ENCODE data around the gene HSD17B14.
"Not testable (repeated sequence)": the region's sequence is repeated elsewhere in the genome, so short reads cannot be mapped to it uniquely, and the experiment has no call there.

The HSD17B14 gene

DNA sequence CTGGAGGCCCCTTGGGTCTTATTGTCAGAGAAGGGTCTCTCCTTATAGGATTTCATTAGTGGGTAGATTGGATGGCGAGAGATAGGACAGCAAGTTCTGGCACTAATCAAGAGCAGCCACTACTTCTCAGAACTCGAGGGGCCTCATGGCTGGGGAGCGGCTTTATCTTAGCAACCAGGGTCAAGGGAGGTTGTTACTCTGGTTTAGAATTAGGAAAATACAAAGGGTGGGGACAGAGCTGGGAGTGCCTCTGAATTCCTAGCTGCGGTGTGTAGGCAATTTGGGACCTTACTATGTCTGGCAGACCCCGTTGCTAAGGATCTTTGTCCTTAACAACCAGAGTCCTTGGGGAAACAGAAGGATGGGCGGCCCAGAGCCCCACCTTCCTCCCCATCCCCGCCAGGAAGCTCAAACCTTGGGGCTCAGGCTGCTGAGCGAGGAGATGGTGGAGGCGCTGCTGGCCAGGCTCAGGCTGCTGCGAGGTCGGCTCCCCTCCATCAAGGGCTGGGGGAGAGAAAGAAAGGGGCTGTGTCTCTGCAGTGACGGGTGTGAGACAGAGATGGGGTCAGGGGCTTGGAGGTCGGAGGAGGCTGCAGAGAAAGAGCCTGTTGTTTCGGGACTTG lies 30.9 kb upstream of the HSD17B14 start:
- DNase-seq = no peak

DNA sequence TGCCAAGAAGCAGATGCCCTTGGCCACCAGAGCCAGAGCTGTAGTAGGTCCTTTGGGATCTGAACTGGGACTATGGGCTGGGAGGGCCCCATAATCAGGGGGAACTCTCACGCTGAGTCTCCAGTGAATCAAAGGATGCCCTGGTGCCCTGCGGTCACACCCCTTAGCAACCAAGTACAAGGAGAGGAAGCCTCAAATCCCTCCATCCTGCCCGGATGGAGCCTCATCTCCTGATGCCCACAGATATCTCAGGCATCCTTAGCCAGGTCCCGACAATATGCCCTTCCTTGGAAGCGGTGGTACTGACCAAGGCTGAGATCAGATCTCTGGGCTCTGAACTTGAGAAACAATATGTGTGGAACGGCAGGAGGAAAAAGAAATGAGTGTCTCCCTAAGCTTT lies 30.4 kb upstream of the HSD17B14 start:
- no peak for DNase-seq

GRCh38 chr19:48862827-48863226 lies 26.5 kb upstream of the HSD17B14 start:
- no peak for DNase-seq

DNA sequence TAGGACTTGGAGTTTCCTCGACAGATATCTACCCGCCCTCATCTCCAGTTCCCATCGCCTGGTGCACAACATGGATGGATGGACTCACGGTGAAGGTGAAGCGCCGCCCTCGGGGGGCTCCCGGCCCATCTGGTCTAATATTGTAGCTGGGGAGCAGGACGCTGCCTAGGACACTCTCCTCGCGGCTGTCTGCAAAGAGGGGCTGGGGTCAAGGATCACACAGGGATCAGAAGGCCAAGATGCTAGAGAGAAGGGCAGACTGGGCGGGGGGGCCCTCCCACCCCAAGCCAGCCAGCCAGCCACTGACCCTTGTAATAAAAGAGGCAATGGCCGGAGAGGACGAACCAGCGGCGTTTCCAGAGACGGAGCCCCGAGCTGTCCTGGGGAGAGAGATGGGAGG lies 25.0 kb upstream of the HSD17B14 start:
- no peak for DNase-seq

DNA sequence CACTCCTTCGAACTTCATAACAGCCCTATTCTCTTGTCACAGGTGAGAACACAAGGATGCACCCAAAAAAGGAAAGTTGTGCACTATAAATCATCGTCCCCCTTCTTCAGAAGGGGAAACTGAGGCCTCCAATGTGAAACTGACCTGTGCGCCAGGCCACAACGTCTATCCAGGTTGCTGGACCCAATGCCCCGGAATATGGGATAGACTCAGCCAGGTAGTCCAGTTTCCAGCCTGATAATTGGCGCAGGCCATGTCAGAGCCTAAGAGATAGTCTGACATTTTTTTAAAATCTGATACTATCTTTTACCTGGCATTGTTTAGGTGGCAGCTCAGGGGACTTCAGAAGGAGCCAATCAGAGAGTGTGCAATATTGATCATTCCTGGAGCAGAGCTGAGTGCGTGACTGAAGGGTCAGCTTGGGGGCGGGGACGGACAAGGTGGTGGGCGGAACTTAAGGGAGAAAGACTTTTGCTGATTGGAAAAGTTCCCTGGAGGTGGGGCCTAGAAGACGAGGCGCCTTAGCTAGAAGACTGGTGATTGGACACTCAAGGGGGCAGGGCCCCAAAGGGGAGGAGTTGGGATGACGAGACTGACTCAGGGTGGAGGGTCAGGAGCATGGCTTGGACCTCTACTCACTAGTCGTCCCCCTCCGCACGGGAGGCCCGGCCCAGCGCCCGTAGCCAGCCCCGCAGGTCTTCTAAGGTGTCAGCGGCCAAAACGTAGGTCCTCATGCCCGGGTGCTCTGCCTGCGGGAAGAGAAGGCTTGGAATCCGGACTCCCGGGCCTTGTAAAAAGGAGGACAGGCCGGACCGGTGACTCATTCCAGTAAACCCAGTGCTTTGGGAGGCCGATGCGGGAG lies 23.7 kb upstream of the HSD17B14 start:
- no peak for DNase-seq

- DNase-seq = no peak
Measured at GRCh38 chr19:48858984-48859710, 22.9 kb upstream of the HSD17B14 start.

DNA sequence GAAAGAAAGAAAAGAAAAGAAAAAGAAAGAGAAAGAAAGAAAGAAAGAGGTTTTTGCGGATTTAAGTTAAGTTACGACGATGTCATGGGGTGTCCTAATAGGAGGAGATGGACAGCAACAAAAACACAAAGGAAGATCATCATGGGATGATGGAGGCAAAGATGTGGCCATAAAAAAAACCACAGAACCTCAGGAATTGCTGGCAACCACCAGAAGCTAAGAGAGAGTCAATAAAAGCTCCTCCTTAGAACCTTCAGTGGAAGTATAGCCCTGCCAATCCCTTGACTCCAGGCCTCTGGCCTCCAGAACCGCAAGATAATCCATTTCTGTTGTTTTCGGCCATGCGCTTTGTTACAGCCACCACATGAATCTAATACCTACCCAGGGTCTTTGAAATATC lies 20.6 kb upstream of the HSD17B14 start:
- no peak for DNase-seq

DNA sequence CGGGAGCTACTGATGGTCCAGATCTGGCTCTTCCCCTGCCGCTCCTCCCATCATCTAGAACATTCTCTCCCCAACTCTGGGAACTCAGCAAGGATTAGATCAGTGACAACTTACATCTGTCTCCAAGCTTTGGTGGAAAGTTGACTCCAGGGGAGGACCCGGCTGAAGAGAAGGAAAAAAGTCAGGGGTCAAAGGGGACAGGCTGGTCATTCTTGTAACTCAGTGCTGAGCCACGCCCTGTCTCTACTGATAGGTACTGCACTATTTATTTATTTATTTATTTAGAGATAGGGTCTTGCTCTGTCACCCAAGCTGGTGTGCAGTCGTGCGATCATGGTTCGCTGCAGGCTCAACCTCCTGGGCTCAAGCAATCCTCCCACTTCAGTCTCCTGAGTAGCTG lies 17.8 kb upstream of the HSD17B14 start:
- DNase-seq = no peak

- no peak for DNase-seq
Measured at GRCh38 chr19:48853483-48853882, 17.2 kb upstream of the HSD17B14 start.

DNA sequence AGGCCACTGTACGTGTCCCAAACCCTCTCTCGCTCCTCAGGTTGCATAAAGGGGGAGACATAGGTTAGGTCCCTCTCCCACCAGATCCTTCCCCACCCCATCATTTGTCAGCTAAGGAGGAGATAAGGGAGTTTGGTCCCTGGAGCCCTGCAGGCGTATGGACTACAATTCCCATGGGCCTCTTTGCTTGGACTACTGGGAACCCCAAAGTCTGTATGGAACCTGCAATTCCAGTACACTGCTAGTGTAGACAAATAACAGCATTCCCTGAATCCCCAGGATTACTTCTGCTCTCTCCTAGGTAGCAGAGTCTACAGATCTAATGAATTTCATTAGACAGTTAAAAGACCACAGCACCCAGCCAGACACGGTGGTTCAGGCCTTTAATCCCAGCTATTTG lies 16.0 kb upstream of the HSD17B14 start:
- DNase-seq = no peak

DNA sequence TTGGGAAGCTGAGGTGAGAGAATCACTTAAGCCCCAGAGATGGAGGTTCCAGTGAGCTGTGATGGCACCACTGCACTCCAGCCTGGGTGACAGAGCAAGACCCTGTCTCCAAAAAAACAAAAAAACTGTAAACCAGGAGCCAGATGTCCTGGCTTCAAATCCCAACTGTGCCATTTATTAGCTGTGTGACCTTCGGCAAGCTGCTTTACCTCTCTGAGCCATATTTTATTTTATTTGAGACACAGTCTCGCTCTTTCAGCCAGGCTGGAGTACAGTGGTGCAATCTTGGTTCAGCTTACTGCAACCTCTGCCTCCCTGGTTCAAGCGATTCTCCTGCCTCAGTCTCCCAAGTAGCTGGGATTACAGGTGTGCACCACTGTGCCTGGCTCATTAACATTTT lies 10.4 kb upstream of the HSD17B14 start:
- DNase-seq = not testable (repeated sequence)

DNA sequence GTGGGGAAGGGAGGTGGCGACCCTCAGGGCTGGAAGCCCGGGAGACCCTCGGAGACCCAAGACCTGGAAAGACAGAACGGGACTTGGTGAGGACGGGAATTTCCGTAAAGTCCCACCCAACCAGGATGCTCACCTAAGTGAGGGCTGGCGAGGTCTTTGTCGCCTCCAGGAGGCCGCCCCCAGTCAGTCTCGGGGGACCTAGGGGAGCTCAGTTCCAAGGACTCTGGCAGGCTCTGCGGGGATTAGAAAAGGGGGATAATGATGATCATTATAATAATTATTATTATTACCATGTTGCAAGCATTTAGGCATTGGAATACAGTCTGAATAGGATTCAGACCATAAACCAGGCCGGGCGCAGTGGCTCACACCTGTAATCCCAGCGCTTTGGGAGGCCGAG lies 9.1 kb upstream of the HSD17B14 start:
- no peak for DNase-seq

DNA sequence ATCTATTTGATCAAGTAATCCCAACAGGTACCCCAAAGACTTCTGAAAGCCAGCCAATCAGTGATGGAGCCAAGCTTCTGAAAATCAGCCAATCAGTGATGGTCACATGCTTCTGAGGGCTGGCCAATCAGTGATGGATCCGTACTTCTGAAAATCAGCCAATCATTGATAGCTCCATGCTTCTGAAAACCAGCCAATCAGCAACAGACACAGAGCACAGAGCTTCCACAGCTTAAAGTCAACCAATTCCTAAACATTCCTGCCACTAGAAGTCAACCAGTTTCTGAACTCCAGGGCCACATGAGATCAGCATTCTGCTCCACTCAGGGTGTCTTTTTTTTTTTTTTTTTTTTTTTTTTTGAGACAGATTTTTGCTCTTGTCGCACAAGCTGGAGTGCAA lies 8.2 kb upstream of the HSD17B14 start:
- DNase-seq = peak; percentile 48

DNA sequence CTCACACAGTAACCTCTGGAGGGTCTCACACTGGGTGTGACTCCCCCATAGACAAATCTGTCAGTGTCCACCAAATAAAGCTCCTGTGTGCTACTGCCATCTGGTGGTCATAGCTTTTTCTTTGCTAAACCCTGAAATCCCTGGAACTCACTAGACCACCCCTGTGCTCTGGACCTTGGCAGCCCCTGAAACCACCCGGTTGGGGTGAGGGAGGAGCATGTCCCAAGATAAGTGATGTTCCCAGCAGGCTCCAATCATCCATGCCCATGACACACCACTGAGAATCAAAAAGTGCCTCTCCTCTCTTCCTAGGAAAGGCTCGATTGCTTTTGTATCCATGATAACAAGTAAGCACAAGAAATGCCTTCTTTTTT lies 6.5 kb upstream of the HSD17B14 start:
- DNase-seq = peak; percentile 19

- DNase-seq = no peak
Measured at GRCh38 chr19:48841571-48841970, 5.3 kb upstream of the HSD17B14 start.

GRCh38 chr19:48841047-48841446 lies 4.8 kb upstream of the HSD17B14 start:
- no peak for DNase-seq

GRCh38 chr19:48837687-48838086 lies 1.4 kb upstream of the HSD17B14 start:
- DNase-seq = no peak

GRCh38 chr19:48837051-48837524 lies 797 bp upstream of the HSD17B14 start:
- peak; percentile 88 for DNase-seq

- peak; percentile 80 for DNase-seq
Measured at GRCh38 chr19:48835734-48836088, 580 bp downstream of the HSD17B14 start.

- no peak for DNase-seq
Measured at GRCh38 chr19:48833977-48834376, 2.3 kb downstream of the HSD17B14 start.

DNA sequence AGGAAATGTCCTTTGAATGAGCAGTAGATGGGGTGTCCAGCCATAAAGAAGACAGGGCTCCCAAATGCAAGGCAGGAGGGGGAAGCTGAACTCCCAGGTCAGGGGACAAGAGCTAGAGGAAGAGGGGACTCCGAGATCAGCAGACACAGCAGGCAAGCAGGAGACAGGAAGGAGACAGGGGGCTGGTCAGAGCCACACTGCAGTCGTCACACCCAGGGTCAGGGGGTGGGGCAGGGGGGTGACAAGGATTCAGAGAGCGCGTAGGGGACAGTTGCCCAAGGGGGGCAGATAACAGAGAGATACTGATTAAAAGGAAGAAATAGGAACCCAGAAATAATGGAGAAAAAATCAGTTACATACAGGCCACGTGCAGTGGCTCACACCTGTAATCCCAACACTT lies 3.2 kb downstream of the HSD17B14 start:
- DNase-seq = no peak

DNA sequence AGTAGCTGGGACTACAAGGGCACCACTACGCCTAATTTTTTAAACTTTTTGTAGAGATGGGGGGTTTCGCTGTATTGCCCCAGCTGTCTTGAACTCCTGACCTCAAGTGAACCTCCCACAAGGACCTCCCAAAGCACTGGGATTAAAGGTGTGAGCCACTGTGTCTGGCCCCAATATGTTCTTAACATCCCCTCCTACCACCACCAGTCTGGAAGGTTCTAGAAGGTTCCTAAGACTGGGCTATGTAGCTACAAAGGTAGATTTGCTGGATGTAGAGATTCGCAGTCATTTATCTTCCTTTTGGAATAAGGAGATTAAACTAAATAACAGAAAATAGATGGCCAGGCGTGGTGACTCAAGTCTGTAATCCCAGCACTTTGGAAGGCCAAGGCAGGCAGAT lies 5.3 kb downstream of the HSD17B14 start:
- no peak for DNase-seq

- no peak for DNase-seq
Measured at GRCh38 chr19:48830088-48830487, 6.2 kb downstream of the HSD17B14 start.

DNA sequence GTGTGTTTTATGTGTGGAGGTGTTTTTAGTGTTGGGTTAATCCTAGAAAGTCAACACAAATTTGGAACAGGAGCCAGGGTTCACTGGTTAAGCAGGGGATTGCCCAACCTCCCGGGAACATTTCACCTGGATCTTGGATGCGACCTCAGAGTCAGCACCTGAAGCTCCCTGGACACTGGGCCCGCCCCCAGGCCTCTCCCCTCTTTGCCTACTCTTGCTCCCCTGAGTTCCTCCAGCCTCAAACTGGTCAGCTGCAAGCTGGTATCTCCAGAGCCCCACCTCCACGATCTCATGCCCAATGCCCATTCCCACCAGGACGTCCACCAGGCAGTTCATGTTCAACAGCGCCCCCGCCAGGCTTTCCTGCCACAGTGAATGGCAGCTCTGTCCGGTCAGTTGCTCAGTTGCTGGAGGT lies 9.7 kb downstream of the HSD17B14 start:
- DNase-seq = no peak

Data from NCI-H2171 (cell line).